NCI-H128 (cell line): ENCODE data around the gene CHST7.
"Not testable (repeated sequence)": the region's sequence is repeated elsewhere in the genome, so short reads cannot be mapped to it uniquely, and the experiment has no call there.

Experiments used
- DNase-seq: peaks from one replicate; lab custom pipeline; 2025; ENCODE audit not compliant: unreplicated experiment; lab: John Stamatoyannopoulos, UW

The CHST7 gene, protein sequence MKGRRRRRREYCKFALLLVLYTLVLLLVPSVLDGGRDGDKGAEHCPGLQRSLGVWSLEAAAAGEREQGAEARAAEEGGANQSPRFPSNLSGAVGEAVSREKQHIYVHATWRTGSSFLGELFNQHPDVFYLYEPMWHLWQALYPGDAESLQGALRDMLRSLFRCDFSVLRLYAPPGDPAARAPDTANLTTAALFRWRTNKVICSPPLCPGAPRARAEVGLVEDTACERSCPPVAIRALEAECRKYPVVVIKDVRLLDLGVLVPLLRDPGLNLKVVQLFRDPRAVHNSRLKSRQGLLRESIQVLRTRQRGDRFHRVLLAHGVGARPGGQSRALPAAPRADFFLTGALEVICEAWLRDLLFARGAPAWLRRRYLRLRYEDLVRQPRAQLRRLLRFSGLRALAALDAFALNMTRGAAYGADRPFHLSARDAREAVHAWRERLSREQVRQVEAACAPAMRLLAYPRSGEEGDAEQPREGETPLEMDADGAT

DNA sequence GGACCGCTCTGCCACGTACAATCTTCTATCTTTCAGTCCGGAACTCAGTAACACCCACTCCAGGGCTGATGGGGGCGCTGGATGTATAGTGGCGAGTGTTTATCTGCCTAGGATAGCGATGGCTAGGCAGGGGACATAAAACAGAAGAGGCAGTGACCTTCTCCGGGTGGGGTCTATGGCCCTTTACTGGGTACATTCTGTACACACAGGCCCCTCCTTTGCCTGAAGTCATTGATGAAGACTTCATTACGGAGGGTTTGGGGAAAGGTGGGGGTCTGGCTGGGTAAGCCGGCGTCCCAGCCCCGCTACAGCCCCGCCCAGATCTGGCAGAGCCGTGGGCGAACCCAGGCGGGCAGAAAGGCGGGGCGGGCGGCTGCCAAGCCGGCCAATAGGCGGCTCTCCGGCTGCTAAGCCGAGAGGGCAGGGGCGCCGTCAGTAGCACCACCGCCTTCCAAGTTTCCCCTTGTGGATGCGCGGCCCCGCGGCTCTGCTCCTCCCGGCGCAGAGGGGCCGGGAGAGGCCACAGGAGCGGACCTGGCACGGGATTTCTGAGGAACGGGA is at the start of gene CHST7:
Gene CHST7 (plus strand): TSS at position 435 of the 561 bp plus-strand sequence. CDS start 167 bp downstream, outside the sequence.
- DNase-seq, result peak; percentile 58

DNA sequence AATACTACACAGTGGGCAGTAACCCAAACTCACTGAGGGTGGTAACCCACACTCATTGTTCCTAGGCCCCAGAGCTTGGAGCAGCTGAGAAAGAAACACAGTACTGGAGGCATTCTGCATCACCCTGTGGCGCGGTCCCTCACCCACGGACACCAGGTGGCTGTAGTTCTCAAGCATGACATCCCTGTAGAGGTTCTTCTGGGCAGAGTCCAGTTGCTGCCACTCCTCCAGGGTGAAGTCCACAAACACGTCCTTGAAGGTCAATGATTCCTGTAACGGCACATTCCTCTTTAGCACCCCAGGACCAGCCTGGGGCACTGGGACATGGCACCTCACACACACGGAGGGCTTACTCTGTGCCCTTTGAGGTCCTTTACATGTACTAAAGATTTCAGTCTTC is 44.9 kb upstream of the CHST7 start:
- DNase-seq, result not testable (repeated sequence)

- not testable (repeated sequence) for DNase-seq
Observed at GRCh38 chrX:46529740-46530403, 43.7 kb upstream of the CHST7 start.

DNA sequence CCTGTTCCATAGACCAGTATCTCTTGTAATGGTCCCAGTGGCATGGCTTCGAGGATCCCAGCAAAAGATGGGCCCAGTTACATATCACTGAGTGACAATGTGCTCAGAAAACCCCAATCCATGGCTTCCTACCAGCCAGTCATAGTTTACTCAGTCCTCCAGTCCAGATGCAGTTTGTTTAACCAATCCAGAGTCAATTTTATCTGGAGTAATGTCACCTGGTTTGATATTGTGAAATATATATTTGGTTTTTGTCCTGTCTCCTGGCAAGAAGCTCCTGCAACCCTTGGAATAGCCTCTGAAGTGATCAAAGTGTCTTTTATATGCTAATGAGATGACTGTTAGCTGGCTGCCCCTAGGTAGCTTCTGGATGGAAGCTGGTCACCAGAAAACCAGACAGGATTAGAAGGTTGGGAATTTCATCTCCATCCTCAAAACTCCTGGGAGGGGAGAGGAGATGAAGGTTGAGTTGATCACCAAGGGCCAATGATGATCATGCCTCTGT is 43.1 kb upstream of the CHST7 start:
- not testable (repeated sequence) for DNase-seq

GRCh38 chrX:46531442-46531841 is 42.1 kb upstream of the CHST7 start:
- no peak for DNase-seq

DNA sequence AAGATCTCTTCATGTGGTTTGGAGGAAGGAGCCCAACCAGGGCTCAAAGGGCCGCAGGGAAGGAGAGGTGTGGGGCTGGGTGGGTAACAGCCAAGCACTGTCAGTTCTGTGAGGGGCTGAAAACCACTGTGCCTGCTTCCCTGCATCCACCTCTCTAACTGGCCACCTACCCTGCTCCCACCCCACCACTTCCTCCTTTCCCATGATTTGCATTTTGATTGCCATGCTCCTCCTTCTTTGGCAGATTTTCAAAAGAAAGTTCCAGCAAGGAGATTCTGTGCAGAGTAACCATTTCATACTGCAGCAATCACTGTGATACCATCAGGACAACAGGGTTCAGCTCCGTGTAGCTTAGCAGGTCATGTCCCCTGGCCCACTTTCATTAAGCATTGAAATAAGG is 30.1 kb upstream of the CHST7 start:
- no peak for DNase-seq

DNA sequence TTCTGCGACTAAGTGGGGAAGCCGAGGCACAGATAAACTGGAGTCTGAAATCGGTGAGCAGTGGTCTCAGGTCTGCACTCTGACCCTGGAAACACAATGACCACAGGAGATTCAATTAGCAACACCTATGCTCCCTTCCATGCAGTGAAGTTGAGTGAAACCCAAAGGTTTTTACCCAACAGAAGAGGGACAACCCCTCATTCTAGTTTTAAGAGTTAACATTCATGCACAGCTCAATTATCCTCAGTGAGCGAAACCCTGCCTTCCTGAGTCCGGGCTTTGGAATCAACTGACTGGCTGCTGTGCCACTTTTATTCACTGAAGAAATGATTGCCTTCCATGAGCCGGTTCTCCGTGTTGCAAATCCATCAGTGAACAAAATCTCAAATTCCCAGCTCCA is 29.0 kb upstream of the CHST7 start:
- not testable (repeated sequence) for DNase-seq

GRCh38 chrX:46545111-46546005 is 28.2 kb upstream of the CHST7 start, which contains the start of gene ZNF674:
Gene ZNF674 (minus strand): TSS chrX:46545421. CDS start chrX:46542087, 3,334 bp downstream.
- DNase-seq, result peak; percentile 83

DNA sequence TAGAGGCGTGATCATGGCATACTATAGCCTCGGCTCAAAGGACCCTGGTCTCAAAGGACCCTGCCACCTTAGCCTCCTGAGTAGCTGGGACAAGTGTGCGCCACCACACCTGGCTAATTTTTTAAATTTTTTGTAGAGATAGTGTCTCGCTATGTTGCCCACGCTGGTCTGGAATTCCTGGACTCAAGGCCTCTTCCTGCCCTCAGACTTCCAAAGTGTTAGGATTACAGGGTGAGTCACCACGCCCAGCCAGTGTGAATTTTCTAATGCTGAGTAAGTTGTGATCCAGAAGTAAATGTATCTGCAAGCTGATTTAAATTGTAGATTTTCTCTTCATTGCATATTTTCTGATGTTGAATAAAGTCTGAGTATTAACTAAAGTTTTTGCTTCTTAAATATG is 25.7 kb upstream of the CHST7 start:
- DNase-seq, result no peak

- DNase-seq, result no peak
Observed at GRCh38 chrX:46549914-46550313, 23.7 kb upstream of the CHST7 start.

DNA sequence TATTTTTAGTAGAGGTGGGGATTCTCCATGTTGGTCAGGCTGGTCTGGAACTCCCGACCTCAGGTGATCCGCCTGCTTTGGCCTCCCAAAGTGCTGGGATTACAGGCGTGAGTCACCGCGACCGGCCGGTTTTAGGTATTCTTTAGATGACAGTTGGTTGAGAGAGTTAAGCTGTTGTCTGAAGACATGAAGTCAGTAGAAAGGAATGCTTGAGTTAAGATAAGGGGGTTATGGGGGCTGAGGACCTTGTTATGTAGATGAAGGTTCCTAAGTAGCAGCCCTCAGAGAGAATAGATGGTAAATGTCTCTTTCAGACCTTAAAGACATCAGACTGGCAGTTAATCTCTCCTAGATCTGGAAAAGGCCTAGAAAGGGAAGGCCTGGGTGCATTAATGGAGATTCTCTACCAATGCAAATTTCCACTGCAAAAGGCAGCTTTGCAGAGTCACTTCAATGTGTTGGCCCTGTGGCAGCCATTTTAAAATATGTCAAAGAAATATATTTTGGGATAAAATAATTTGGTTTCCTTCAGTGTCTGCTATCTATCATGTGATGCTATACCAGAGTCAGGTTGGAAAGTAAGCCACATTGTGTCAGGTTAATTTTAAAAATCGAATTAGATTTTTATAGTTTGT is 22.0 kb upstream of the CHST7 start:
- no peak for DNase-seq

DNA sequence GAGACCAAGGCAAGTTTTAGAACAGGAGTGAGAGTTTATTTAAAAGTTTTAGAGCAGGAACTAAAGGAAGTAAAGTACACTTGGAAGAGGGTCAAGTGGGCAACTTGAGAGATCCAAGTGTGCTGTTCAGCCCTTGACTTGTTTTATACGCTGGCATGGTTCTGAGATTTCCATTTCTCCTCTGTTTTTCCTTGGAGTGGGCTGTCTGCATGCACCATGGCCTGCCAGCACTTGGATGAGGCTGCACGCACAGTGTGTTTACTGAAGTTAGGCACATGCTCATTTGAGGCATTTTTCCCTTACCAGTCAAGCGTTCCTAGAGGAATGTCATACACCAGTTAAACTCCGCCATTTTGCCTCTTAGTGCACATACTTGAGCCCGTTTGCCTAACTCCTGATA is 19.6 kb upstream of the CHST7 start:
- DNase-seq, result no peak

GRCh38 chrX:46554942-46555341 is 18.6 kb upstream of the CHST7 start:
- no peak for DNase-seq

- no peak for DNase-seq
Observed at GRCh38 chrX:46559062-46559461, 14.5 kb upstream of the CHST7 start.

DNA sequence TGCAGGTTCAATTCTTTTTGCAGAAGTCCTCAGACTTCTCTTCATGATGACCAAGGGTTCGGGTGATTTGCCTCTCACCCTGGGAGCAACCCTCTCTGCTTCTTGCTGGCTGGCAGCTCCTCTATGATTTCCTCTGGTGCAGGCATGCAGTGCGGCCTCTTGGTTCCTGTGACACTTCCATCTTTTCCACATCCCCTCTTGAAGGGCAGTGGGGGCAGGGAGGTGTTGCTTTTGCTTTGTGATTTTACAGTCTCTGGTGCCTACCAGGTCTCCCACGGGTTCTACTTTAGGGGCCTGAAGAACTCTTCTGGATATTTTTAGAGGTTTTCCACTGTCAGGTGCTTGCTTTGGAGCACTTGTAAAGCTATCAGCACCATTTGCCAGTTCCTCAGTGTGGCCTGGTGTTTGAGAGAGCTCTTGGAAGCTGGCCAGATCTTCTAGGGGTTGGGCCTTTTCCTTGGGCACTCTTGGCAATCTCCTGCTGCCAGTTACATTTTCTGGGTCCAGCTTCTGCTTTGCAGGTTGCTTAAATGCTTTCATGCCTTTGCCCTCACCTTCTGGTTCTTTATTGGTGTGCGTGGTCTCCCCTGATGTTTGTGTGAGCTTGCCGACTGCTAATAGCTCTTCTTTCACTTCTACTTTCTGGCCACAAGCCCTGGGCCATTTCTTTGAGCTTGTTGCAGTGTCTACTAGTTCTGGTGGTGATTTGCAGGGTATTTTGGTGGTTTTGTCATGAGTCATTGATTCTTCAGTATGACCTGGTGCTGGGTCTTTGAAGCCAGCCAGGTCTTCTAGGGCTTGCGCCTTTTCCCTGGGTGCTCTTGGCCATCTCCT is 11.5 kb upstream of the CHST7 start:
- no peak for DNase-seq

DNA sequence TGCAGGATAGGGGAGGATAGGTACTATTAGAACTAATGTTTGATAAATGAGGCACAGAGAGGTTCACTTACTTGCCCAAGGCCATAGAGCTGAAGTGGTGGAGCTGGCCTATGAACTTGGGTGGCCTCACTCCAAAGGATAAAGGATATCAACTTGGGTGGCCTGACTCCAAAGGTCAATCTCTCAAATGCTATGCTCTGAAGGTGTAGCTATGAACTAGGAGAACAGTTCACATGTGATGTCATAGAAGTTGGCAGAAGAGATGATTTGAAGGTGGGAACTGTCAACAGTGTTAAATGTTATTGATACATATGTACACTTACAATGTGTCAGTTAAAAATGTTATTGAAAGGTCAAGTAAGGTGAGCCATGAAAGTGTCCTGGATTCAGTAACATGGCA is 6.2 kb upstream of the CHST7 start:
- no peak for DNase-seq

DNA sequence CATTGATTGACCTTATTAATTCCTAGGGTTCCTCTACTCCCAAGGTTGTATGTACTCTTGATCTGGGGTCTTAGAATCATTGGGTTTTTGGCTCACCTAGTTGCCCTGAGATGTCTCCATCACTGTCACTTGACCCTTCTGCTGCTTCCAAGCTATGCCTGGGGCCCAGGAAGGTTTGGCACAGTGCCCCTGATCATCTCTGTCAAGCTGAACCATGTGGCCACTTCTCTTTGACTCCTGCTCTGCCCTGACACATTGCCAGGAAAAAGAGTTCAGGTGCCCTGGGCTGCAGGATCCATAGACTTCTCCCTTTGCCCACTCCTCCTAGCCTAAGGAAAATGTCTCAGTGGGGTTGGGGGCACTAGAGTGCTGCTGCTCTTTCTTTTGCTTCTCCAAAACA is 3.9 kb upstream of the CHST7 start:
- no peak for DNase-seq

DNA sequence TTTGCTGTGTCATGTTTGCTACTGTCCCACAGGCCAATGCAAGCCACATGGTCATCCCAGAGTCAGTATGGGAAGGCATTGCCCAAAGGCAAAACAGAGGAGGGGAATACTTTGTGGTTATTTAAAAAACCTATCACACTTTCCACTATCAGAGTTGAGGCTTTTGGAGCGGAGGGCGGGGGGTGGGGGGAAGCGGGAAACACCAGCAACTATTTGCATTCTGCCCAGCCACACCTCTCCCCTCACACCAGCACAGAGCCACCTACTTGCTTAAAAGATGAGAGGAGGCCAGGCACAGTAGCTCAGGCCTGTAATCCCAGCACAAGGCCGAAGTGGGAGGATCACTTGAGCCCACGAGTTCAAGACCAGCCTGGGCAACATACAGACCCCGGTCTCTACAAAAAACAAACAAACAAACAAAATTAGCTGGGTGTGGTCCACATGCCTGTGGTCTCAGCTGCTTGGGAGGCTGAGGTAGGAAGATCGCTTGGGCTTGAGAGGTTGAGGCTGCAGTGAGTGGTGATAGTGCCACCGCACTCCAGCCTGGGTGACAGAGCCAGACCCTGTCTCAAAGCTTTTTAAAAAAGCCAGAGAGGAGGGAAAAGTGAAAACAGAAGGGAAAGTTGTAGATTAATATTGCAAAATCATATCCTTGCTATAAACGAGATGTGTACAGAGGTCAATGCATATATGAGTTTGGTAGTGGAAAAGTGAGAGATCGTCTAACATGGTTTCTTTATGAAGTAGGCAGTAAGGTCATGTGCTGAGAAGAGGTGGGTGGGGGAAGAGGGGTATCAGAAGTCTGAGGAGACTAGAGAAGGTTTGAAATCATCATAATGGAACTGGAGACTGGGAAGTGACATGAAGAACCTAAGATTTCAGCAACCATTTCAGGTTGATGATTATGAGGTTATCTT is 1.9 kb upstream of the CHST7 start:
- DNase-seq, result no peak
